HG03135 (cell line): Measurements from ENCODE around the gene SHCBP1L.

Experiments used
- ATAC-seq: cut with Tn5 transposase; IDR thresholded peaks from one replicate; pipeline ENCODE4 v1.9.1; 2021; ENCODE audit warnings: mild to moderate bottlenecking, moderate library complexity; ENCODE audit not compliant: unreplicated experiment

The SHCBP1L gene

GRCh38 chr1:182952677-182953444 is at the start of gene SHCBP1L:
Gene SHCBP1L (minus strand): TSS chr1:182953166. CDS start chr1:182953133, 33 bp downstream.
- no peak for ATAC-seq

GRCh38 chr1:183002267-183002666 is 49.3 kb upstream of the SHCBP1L start:
- no peak for ATAC-seq

GRCh38 chr1:183000167-183000962 is 47.4 kb upstream of the SHCBP1L start:
- ATAC-seq: no peak

- ATAC-seq: no peak
Observed at GRCh38 chr1:182998482-182998881, 45.5 kb upstream of the SHCBP1L start.

- ATAC-seq: no peak
Observed at GRCh38 chr1:182996816-182997215, 43.9 kb upstream of the SHCBP1L start.

GRCh38 chr1:182995894-182996293 is 42.9 kb upstream of the SHCBP1L start:
- no peak for ATAC-seq

- ATAC-seq: no peak
Observed at GRCh38 chr1:182993746-182994145, 40.8 kb upstream of the SHCBP1L start.

GRCh38 chr1:182990413-182991144 is 37.6 kb upstream of the SHCBP1L start:
- no peak for ATAC-seq

- ATAC-seq: no peak
Observed at GRCh38 chr1:182985876-182986275, 32.9 kb upstream of the SHCBP1L start.

- no peak for ATAC-seq
Observed at GRCh38 chr1:182984621-182985020, 31.7 kb upstream of the SHCBP1L start.

GRCh38 chr1:182984138-182984537 is 31.2 kb upstream of the SHCBP1L start:
- ATAC-seq: no peak

GRCh38 chr1:182978151-182978853 is 25.3 kb upstream of the SHCBP1L start:
- no peak for ATAC-seq

GRCh38 chr1:182977480-182977879 is 24.5 kb upstream of the SHCBP1L start:
- no peak for ATAC-seq

GRCh38 chr1:182974506-182975191 is 21.7 kb upstream of the SHCBP1L start:
- ATAC-seq: no peak

GRCh38 chr1:182972829-182973228 is 19.9 kb upstream of the SHCBP1L start:
- ATAC-seq: no peak

- ATAC-seq: no peak
Observed at GRCh38 chr1:182972231-182972630, 19.3 kb upstream of the SHCBP1L start.

GRCh38 chr1:182971219-182971618 is 18.3 kb upstream of the SHCBP1L start:
- no peak for ATAC-seq

GRCh38 chr1:182968836-182969734 is 16.1 kb upstream of the SHCBP1L start:
- no peak for ATAC-seq

- no peak for ATAC-seq
Observed at GRCh38 chr1:182968151-182968741, 15.3 kb upstream of the SHCBP1L start.
